Measurements from ENCODE around the gene DNAH12. TPM values are rescaled to one million over a fixed set of nuclear protein-coding genes. Genes with fewer than 3 reads are reported as not detected.

Gene DNAH12
- total RNA-seq, 1 experiment from 2014 or later = 0.07 TPM

DNA sequence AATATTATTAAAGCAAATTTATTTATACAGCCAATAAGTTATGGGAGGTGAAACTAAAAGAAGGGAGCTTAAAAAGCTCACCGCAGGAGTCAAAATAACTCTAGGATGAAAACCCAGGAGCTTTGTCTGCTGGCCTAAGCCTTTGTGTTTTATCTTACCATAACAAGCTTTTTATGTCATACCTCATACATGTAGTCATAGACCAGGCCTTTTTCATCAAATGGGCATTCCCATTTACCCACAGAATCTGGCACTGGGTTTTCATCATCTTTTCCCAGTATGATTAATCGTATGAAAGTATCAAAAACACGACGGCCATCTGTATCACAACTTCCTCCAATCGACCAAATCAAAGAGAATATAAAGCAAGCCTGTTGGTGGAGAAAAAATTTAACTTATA, 122.8 kb downstream of the DNAH12 start:
- no peak overlapping the region for H2AFZ ChIP-seq (ENCODE audit: low read length)
- ATAC-seq = no peak
- DNase-seq = no peak
- H3K9me2 ChIP-seq (replicated peaks; ENCODE audit: low read length) = no peaks in the 10 kb centered on the region
- no peaks in the 10 kb centered on the region for H3K9me3 ChIP-seq (ENCODE audit: low read length)
- H3F3A ChIP-seq (ENCODE audit: low read length, unreplicated experiment) = no peaks in the 10 kb centered on the region
- H3K27me3 ChIP-seq (ENCODE audit: low read length) = 0 out of 2 replicates have a peak, but pooled peaks cover 3% of the 10 kb centered on the region
- no peak overlapping the region for H3K27ac ChIP-seq (ENCODE audit: low read length)
- H3K4me1 ChIP-seq (ENCODE audit: insufficient read depth, low read length) = no peaks in the 10 kb centered on the region
- no peaks in the 10 kb centered on the region for H3K79me2 ChIP-seq (ENCODE audit: low read length)
- POLR2A ChIA-PET (ENCODE audit: unreplicated experiment) = no interaction called here
- intact Hi-C loops (cut with micrococcal nuclease) = no loop called here
- no peak overlapping the region for H3K4me3 ChIP-seq (ENCODE audit: low read length)
- no peaks in the 10 kb centered on the region for H3K36me3 ChIP-seq (ENCODE audit: low read depth, low read length)
- BruUV-seq (replicated peaks) = no TSS peak
- no peak overlapping the region for H3K4me2 ChIP-seq (ENCODE audit: low read length)
- H3K9ac ChIP-seq (ENCODE audit: low read length) = no peak overlapping the region
- TF ChIP-seq EZH2 (IDR thresholded peaks at IDR 0.05; ENCODE audit: low read length, unreplicated experiment) = no peak
- TF ChIP-seq, protein P1, sequence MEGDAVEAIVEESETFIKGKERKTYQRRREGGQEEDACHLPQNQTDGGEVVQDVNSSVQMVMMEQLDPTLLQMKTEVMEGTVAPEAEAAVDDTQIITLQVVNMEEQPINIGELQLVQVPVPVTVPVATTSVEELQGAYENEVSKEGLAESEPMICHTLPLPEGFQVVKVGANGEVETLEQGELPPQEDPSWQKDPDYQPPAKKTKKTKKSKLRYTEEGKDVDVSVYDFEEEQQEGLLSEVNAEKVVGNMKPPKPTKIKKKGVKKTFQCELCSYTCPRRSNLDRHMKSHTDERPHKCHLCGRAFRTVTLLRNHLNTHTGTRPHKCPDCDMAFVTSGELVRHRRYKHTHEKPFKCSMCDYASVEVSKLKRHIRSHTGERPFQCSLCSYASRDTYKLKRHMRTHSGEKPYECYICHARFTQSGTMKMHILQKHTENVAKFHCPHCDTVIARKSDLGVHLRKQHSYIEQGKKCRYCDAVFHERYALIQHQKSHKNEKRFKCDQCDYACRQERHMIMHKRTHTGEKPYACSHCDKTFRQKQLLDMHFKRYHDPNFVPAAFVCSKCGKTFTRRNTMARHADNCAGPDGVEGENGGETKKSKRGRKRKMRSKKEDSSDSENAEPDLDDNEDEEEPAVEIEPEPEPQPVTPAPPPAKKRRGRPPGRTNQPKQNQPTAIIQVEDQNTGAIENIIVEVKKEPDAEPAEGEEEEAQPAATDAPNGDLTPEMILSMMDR (conservative IDR thresholded peaks at IDR 0.05; ENCODE audit: low read depth, low read length) = no peak
- TF ChIP-seq EZH2phosphoT487 (IDR thresholded peaks at IDR 0.05; ENCODE audit: borderline replicate concordance, low read length) = no peak
- H4K20me1 ChIP-seq (ENCODE audit: low read length) = no peaks in the 10 kb centered on the region
- CTCF ChIA-PET = interaction anchor here (0.6 kb wide), 1 partner anchor 355 kb away, joined by 3 read pairs; no protein-coding TSS in a partner anchor

DNA sequence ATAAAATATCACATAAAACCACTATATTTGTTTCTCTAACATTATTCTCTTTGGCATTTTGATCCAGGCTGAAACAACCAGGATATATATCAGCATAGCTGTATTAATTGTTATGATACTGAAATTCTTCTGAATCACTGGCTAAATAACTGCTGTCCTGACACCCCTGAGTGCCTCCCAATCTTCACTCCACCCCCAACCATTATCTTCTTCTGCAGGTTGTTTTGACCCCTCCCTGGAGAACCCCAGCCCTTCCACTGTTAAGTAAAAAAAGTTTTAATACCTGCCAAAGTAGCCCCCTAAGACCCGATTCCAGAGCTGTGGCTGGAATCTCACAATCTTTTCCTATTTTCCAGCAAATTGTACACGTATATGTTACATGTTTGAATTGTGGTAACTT, 124.1 kb downstream of the DNAH12 start:
- DNase-seq = no peak
- CTCF ChIA-PET = no interaction called here

GRCh38 chr3:57411715-57412114, 132.4 kb downstream of the DNAH12 start:
- intact Hi-C loops (cut with micrococcal nuclease) = no loop called here
- ChIA-PET POLR2A (ENCODE audit: unreplicated experiment) (interaction anchor here (0.6 kb wide), 1 partner anchor 107 kb away, joined by 4 read pairs; no protein-coding TSS in a partner anchor), CTCF (no interaction called here)
- ATAC-seq (no peak), DNase-seq (no peak)
- Histone ChIP-seq H3K4me3 (ENCODE audit: low read length) (no peak overlapping the region), H3K9ac (ENCODE audit: low read length) (no peak overlapping the region), H3K9me2 (replicated peaks; ENCODE audit: low read length) (no peaks in the 10 kb centered on the region), H3K4me1 (ENCODE audit: insufficient read depth, low read length) (peaks cover 8% of the 10 kb centered on the region), H3K4me2 (ENCODE audit: low read length) (no peak overlapping the region), H2AFZ (ENCODE audit: low read length) (no peak overlapping the region), H3K9me3 (ENCODE audit: low read length) (peaks cover 11% of the 10 kb centered on the region; the same call in 1 of the 2 replicates), H3K27ac (ENCODE audit: low read length) (no peak overlapping the region), H3F3A (ENCODE audit: low read length, unreplicated experiment) (no peaks in the 10 kb centered on the region), H4K20me1 (ENCODE audit: low read length) (no peaks in the 10 kb centered on the region), H3K36me3 (ENCODE audit: low read depth, low read length) (no peaks in the 10 kb centered on the region), H3K79me2 (ENCODE audit: low read length) (no peaks in the 10 kb centered on the region), H3K27me3 (ENCODE audit: low read length) (no peaks in the 10 kb centered on the region)
- TF ChIP-seq EZH2 (IDR thresholded peaks at IDR 0.05; ENCODE audit: low read length, unreplicated experiment) = no peak
- TF ChIP-seq, protein P1 (conservative IDR thresholded peaks at IDR 0.05; ENCODE audit: low read depth, low read length) = no peak
- no peak for TF ChIP-seq EZH2phosphoT487 (IDR thresholded peaks at IDR 0.05; ENCODE audit: borderline replicate concordance, low read length)
- BruUV-seq (replicated peaks) = no TSS peak

More for the DNA sequence above, 124.1 kb downstream of the DNAH12 start:
- H3K27me3 ChIP-seq (ENCODE audit: low read length) = 0 out of 2 replicates have a peak, but pooled peaks cover 3% of the 10 kb centered on the region
- no peak overlapping the region for H2AFZ ChIP-seq (ENCODE audit: low read length)
- POLR2A ChIA-PET (ENCODE audit: unreplicated experiment) = no interaction called here
- no peaks in the 10 kb centered on the region for H3K9me3 ChIP-seq (ENCODE audit: low read length)
- H3K27ac ChIP-seq (ENCODE audit: low read length) = no peak overlapping the region
- no peak overlapping the region for H3K4me2 ChIP-seq (ENCODE audit: low read length)
- intact Hi-C loops (cut with micrococcal nuclease) = no loop called here
- TF ChIP-seq EZH2 (IDR thresholded peaks at IDR 0.05; ENCODE audit: low read length, unreplicated experiment) (no peak), EZH2phosphoT487 (IDR thresholded peaks at IDR 0.05; ENCODE audit: borderline replicate concordance, low read length) (no peak)
- TF ChIP-seq, protein P1 (conservative IDR thresholded peaks at IDR 0.05; ENCODE audit: low read depth, low read length) = no peak
- BruUV-seq (replicated peaks) = no TSS peak
- H4K20me1 ChIP-seq (ENCODE audit: low read length) = no peaks in the 10 kb centered on the region
- no peaks in the 10 kb centered on the region for H3K79me2 ChIP-seq (ENCODE audit: low read length)
- no peaks in the 10 kb centered on the region for H3K4me1 ChIP-seq (ENCODE audit: insufficient read depth, low read length)
- no peaks in the 10 kb centered on the region for H3K9me2 ChIP-seq (replicated peaks; ENCODE audit: low read length)
- no peaks in the 10 kb centered on the region for H3K36me3 ChIP-seq (ENCODE audit: low read depth, low read length)
- H3K4me3 ChIP-seq (ENCODE audit: low read length) = no peak overlapping the region
- no peaks in the 10 kb centered on the region for H3F3A ChIP-seq (ENCODE audit: low read length, unreplicated experiment)
- no peak overlapping the region for H3K9ac ChIP-seq (ENCODE audit: low read length)
- no peak for ATAC-seq
